ENCODE data around the gene SF1.

DNA sequence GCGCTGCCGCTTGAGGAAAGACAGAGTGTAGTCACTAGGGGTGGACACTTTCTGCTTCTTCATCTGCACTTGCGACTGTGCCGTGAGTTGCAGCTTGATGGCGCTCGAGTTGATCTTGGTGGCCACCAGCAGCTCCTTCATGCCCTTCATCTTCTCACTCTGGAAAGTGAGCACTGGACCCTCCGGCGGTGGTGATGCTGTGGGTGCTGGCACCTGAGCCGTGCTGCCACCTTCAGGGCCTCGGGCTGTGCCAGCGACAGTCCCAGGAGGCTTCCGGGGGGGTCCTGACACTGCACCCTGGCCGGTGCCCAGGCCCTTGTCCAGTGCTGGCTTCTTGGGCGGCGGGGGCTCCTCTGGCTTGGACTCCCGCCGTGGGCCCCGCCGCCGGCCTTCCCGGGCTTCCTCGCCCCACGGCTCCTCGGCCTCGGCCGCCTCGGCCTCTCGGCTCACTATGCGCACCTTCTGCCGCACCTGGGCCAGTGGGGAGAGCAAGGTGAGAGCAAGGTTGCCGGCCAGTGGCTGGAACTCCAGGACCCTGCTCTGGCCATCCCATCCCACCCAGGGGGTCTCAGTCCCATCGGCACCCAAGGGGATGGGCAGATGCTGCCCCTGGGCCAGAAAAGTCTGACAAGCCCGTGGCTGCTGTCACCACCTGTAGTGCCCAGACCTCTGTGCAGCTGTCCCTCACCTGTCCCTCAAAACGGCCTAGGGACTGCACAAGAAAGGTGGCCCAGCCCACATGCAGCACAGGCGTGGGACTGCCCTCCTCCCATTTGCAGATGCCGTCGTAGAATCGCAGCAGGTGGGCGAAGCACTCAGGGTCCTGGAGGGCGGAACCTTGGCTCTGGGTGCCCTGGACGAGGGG is 26.2 kb upstream of the SF1 start:
- TF ChIP-seq RCOR1 (IDR thresholded peaks at IDR 0.05; ENCODE audit: low read length) = no peak
- TF ChIP-seq, protein P1, sequence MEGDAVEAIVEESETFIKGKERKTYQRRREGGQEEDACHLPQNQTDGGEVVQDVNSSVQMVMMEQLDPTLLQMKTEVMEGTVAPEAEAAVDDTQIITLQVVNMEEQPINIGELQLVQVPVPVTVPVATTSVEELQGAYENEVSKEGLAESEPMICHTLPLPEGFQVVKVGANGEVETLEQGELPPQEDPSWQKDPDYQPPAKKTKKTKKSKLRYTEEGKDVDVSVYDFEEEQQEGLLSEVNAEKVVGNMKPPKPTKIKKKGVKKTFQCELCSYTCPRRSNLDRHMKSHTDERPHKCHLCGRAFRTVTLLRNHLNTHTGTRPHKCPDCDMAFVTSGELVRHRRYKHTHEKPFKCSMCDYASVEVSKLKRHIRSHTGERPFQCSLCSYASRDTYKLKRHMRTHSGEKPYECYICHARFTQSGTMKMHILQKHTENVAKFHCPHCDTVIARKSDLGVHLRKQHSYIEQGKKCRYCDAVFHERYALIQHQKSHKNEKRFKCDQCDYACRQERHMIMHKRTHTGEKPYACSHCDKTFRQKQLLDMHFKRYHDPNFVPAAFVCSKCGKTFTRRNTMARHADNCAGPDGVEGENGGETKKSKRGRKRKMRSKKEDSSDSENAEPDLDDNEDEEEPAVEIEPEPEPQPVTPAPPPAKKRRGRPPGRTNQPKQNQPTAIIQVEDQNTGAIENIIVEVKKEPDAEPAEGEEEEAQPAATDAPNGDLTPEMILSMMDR (IDR thresholded peaks at IDR 0.05) = no peak
- no peak for TF ChIP-seq EZH2phosphoT487 (IDR thresholded peaks at IDR 0.05; ENCODE audit: borderline replicate concordance, low read depth)
- TF ChIP-seq RAD21 (IDR thresholded peaks at IDR 0.05; ENCODE audit: low read length) = no peak
- TF ChIP-seq, protein P2, sequence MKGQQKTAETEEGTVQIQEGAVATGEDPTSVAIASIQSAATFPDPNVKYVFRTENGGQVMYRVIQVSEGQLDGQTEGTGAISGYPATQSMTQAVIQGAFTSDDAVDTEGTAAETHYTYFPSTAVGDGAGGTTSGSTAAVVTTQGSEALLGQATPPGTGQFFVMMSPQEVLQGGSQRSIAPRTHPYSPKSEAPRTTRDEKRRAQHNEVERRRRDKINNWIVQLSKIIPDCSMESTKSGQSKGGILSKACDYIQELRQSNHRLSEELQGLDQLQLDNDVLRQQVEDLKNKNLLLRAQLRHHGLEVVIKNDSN (IDR thresholded peaks at IDR 0.05; ENCODE audit: borderline replicate concordance, low read depth) = no peak
- no peak for TF ChIP-seq TAF1 (IDR thresholded peaks at IDR 0.05; ENCODE audit: borderline replicate concordance, low read depth, low read length)
- TF ChIP-seq NFIC (IDR thresholded peaks at IDR 0.05; ENCODE audit: borderline replicate concordance) = no peak
- TF ChIP-seq FOXJ3 (CRISPR knock-in tag; IDR thresholded peaks at IDR 0.05) = no peak

Data from SK-N-SH (cell line).